DMS153 treated with DMSO at 0.1 percent for 48 hours (cell line): ENCODE results near the gene FTO.

Source experiments
- DNase-seq: peaks from one replicate; lab custom pipeline; 2025; ENCODE audit not compliant: unreplicated experiment; lab: John Stamatoyannopoulos, UW

The FTO gene

GRCh38 chr16:54048586-54049495 lies 344.9 kb downstream of the FTO start:
- no peak for DNase-seq

GRCh38 chr16:54049591-54050458 lies 345.9 kb downstream of the FTO start:
- no peak for DNase-seq

- no peak for DNase-seq
These were observed 346.7 kb downstream of the FTO start for GRCh38 chr16:54050459-54051210.

GRCh38 chr16:54051821-54052220 lies 347.9 kb downstream of the FTO start:
- no peak for DNase-seq

GRCh38 chr16:54052271-54052670 lies 348.3 kb downstream of the FTO start:
- no peak for DNase-seq

- no peak for DNase-seq
These were observed 350.2 kb downstream of the FTO start for GRCh38 chr16:54053891-54054820.

- DNase-seq: no peak
These were observed 351.2 kb downstream of the FTO start for GRCh38 chr16:54055191-54055590.

GRCh38 chr16:54055864-54056263 lies 351.9 kb downstream of the FTO start:
- DNase-seq: no peak

- no peak for DNase-seq
These were observed 353.0 kb downstream of the FTO start for GRCh38 chr16:54056921-54057320.

- DNase-seq: no peak
These were observed 355.4 kb downstream of the FTO start for GRCh38 chr16:54059319-54059718.

GRCh38 chr16:54060599-54061421 lies 356.9 kb downstream of the FTO start:
- no peak for DNase-seq

GRCh38 chr16:54061454-54061853 lies 357.5 kb downstream of the FTO start:
- no peak for DNase-seq

- DNase-seq: peak; percentile 27
These were observed 358.7 kb downstream of the FTO start for GRCh38 chr16:54062361-54063278.

- DNase-seq: no peak
These were observed 359.4 kb downstream of the FTO start for GRCh38 chr16:54063279-54063773.

GRCh38 chr16:54066451-54067105 lies 362.6 kb downstream of the FTO start:
- no peak for DNase-seq

- no peak for DNase-seq
These were observed 363.5 kb downstream of the FTO start for GRCh38 chr16:54067322-54068065.

GRCh38 chr16:54068212-54068611 lies 364.3 kb downstream of the FTO start:
- DNase-seq: no peak
